H1 (cell line): ENCODE data around the gene DGCR8. TPM values are rescaled to one million over a fixed set of nuclear protein-coding genes. Genes with fewer than 3 reads are reported as not detected.

Experiments
- CTCF ChIA-PET: fragments of 300-600 bp; sonication (Branson Sonifier 250); formaldehyde crosslinking; loops from one replicate; lab custom pipeline; 2021; ENCODE audit not compliant: partially characterized antibody; lab: Charles Lee
- POLR2A ChIA-PET: fragments of 300-600 bp; sonication (Branson Sonifier 250); formaldehyde crosslinking; loops from one replicate; lab custom pipeline; 2021; ENCODE audit warnings: inconsistent platforms; ENCODE audit not compliant: partially characterized antibody; lab: Charles Lee
- DNase-seq, 2 experiments: peaks; one replicate each; pipeline versions ENCODE4 v3.0.0 to v3.0.0-alpha.2; 2010 to 2022; ENCODE audit warnings: low spot score in 2 of 2, low read depth in 1 of 2, mixed read lengths in 1 of 2
- FAIRE-seq: peaks from 2 replicates; lab custom pipeline; 2011; peaks lifted over from hg19 to GRCh38; lab: Jason Lieb, UNC
- H2AFZ ChIP-seq: 2 replicates; pipeline ENCODE4 v1.8.1; 2012; ENCODE audit warnings: low read length, inconsistent platforms
- H2AK5ac ChIP-seq: 2 replicates; pipeline ENCODE4 v1.6.1; 2013; ENCODE audit warnings: low read depth, low read length
- H2BK120ac ChIP-seq: replicated peaks from 2 replicates; pipeline ENCODE3; 2013; ENCODE audit warnings: low read depth, low read length, inconsistent platforms
- H2BK12ac ChIP-seq: 2 replicates; pipeline ENCODE4 v1.6.1; 2013; ENCODE audit warnings: low read depth, low read length
- H2BK15ac ChIP-seq: 2 replicates; pipeline ENCODE4 v1.6.1; 2013; ENCODE audit warnings: low read length
- H2BK20ac ChIP-seq: 2 replicates; pipeline ENCODE4 v1.6.1; 2013; ENCODE audit warnings: low read length
- H2BK5ac ChIP-seq: 2 replicates; pipeline ENCODE4 v1.6.1; 2013; ENCODE audit warnings: low read depth, low read length
- H3K14ac ChIP-seq: 2 replicates; pipeline ENCODE4 v1.6.1; 2013; ENCODE audit warnings: inconsistent platforms; ENCODE audit not compliant: insufficient read length
- H3K18ac ChIP-seq: 2 replicates; pipeline ENCODE4 v1.6.1; 2013; ENCODE audit warnings: low read length; ENCODE audit errors: extremely low read depth
- H3K23ac ChIP-seq: 2 replicates; pipeline ENCODE4 v1.6.1; 2013; ENCODE audit warnings: inconsistent platforms; ENCODE audit not compliant: insufficient read length
- H3K23me2 ChIP-seq: 2 replicates; pipeline ENCODE4 v1.6.1; 2013; ENCODE audit warnings: low read depth, low read length
- H3K27ac ChIP-seq: 2 replicates; pipeline ENCODE4 v1.6.1; 2011; ENCODE audit warnings: low read depth, low read length, inconsistent platforms
- H3K27me3 ChIP-seq, 4 experiments: replicated peaks in 1 of 4; 1 replicate in 1 of 4; 2 replicates in 3 of 4; pipeline versions ENCODE4 v1.6.1 to v1.8.1; 2011 to 2013; ENCODE audit warnings: low read length in 3 of 4, mild to moderate bottlenecking in 3 of 4, inconsistent platforms in 2 of 4, mixed read lengths in 2 of 4, moderate library complexity in 1 of 4; ENCODE audit not compliant: control insufficient read depth in 3 of 4, insufficient read depth in 3 of 4; ENCODE audit errors: extremely low read depth in 1 of 4
- H3K36me3 ChIP-seq, 4 experiments: 2 replicates each; pipeline versions ENCODE4 v1.6.1 to v1.8.1; 2011 to 2013; ENCODE audit warnings: mild to moderate bottlenecking in 4 of 4, low read length in 3 of 4, moderate library complexity in 2 of 4, control low read depth in 1 of 4, inconsistent platforms in 1 of 4; ENCODE audit not compliant: insufficient read depth in 4 of 4, control insufficient read depth in 2 of 4
- H3K4ac ChIP-seq: replicated peaks from 2 replicates; pipeline ENCODE3; 2013; ENCODE audit warnings: low read length, low read depth, mixed read lengths, inconsistent platforms; ENCODE audit not compliant: insufficient read length
- H3K4me1 ChIP-seq, 4 experiments: replicated peaks in 1 of 4; 1 replicate in 1 of 4; 2 replicates in 3 of 4; pipeline versions ENCODE4 v1.6.1 to v1.8.1; 2011 to 2013; ENCODE audit warnings: low read length in 3 of 4, inconsistent platforms in 2 of 4, mixed read lengths in 1 of 4; ENCODE audit not compliant: insufficient read depth in 4 of 4, control insufficient read depth in 3 of 4
- H3K4me2 ChIP-seq, 2 experiments: 2 replicates each; pipeline versions ENCODE4 v1.6.1 to v1.8.1; 2011 to 2013; ENCODE audit warnings: low read depth in 2 of 2, low read length in 2 of 2, control low read depth in 1 of 2, inconsistent platforms in 1 of 2, mild to moderate bottlenecking in 1 of 2; ENCODE audit not compliant: insufficient read depth in 1 of 2
- H3K4me3 ChIP-seq, 4 experiments: fragments of 200-600, 300-600 bp in 1 of 4; sonication (generic), shearing (Covaris generic), sonication (Bioruptor Twin) in 1 of 4; 2 replicates each; pipeline versions ENCODE4 v1.5.1 to v1.8.1; 2011 to 2016; ENCODE audit warnings: low read length in 4 of 4, low read depth in 3 of 4, control low read depth in 2 of 4, inconsistent platforms in 2 of 4, mild to moderate bottlenecking in 2 of 4, mixed read lengths in 1 of 4, moderate library complexity in 1 of 4; ENCODE audit not compliant: insufficient read depth in 2 of 4; ENCODE audit errors: extremely low read depth in 1 of 4
- H3K56ac ChIP-seq: replicated peaks from 2 replicates; pipeline ENCODE3; 2013; ENCODE audit warnings: low read depth, mild to moderate bottlenecking, mixed read lengths, low read length, inconsistent platforms; ENCODE audit not compliant: insufficient read length
- H3K79me1 ChIP-seq: 2 replicates; pipeline ENCODE4 v1.6.1; 2013; ENCODE audit warnings: low read depth, low read length, control low read depth
- H3K79me2 ChIP-seq, 2 experiments: 2 replicates each; pipeline versions ENCODE4 v1.6.1 to v1.8.1; 2012 to 2013; ENCODE audit warnings: low read length in 2 of 2, mild to moderate bottlenecking in 2 of 2, inconsistent platforms in 1 of 2; ENCODE audit not compliant: insufficient read depth in 2 of 2, control insufficient read depth in 1 of 2
- H3K9ac ChIP-seq, 4 experiments: replicated peaks in 1 of 4; 1 replicate in 1 of 4; 2 replicates in 3 of 4; pipeline versions ENCODE4 v1.6.1 to v1.8.1; 2011 to 2013; ENCODE audit warnings: low read depth in 3 of 4, low read length in 3 of 4, control low read depth in 2 of 4, mild to moderate bottlenecking in 2 of 4, moderate library complexity in 2 of 4, inconsistent platforms in 1 of 4; ENCODE audit errors: extremely low read depth in 1 of 4
- H3K9me3 ChIP-seq, 2 experiments: 2 replicates each; pipeline versions ENCODE4 v1.6.1 to v1.8.1; 2012 to 2013; ENCODE audit warnings: mild to moderate bottlenecking in 2 of 2, moderate library complexity in 2 of 2, control low read depth in 1 of 2, inconsistent platforms in 1 of 2, low read depth in 1 of 2, low read length in 1 of 2, mixed read lengths in 1 of 2; ENCODE audit not compliant: insufficient read depth in 2 of 2
- H4K20me1 ChIP-seq, 2 experiments: replicated peaks in 1 of 2; 2 replicates each; pipeline versions ENCODE3 to v1.8.1; 2011 to 2013; ENCODE audit warnings: inconsistent platforms in 2 of 2, low read length in 2 of 2, mild to moderate bottlenecking in 1 of 2; ENCODE audit not compliant: insufficient read depth in 2 of 2, control insufficient read depth in 1 of 2
- H4K5ac ChIP-seq: 2 replicates; pipeline ENCODE4 v1.6.1; 2013; ENCODE audit warnings: low read length, low read depth, mixed read lengths, inconsistent platforms; ENCODE audit not compliant: insufficient read length
- H4K8ac ChIP-seq: 2 replicates; pipeline ENCODE4 v1.8.0; 2013; ENCODE audit warnings: mild to moderate bottlenecking, moderate library complexity, low read length, inconsistent platforms; ENCODE audit not compliant: insufficient read depth; ENCODE audit errors: extremely low read depth
- H4K91ac ChIP-seq: replicated peaks from 2 replicates; pipeline ENCODE3; 2013; ENCODE audit warnings: low read length, mixed read lengths, inconsistent platforms; ENCODE audit not compliant: insufficient read length
- SP4 ChIP-seq: IDR thresholded peaks from 2 replicates; pipeline ENCODE4 v1.6.1; 2012; ENCODE audit warnings: low read length, inconsistent platforms
- TCF12 ChIP-seq: IDR thresholded peaks from 2 replicates; pipeline ENCODE4 v1.6.1; 2011; ENCODE audit warnings: low read depth, mild to moderate bottlenecking, low read length
- YY1 ChIP-seq: IDR thresholded peaks from 2 replicates; pipeline ENCODE4 v1.6.1; 2011; ENCODE audit warnings: low read depth, mild to moderate bottlenecking, low read length
- WGBS, 2 experiments: shearing (Covaris generic) in 1 of 2; methylation state at CpG; one replicate each; pipeline versions ENCODE4 v1.1.6 to v1.1.7; 2013 to 2015; ENCODE audit warnings: low lambda C conversion rate in 2 of 2, mixed read lengths in 2 of 2, inconsistent platforms in 1 of 2, low coverage in 1 of 2, missing lambda C conversion rate in 1 of 2; ENCODE audit not compliant: insufficient replicate concordance in 2 of 2, insufficient coverage in 1 of 2, insufficient read length in 1 of 2; ENCODE audit errors: extremely low coverage in 1 of 2, missing lambda C conversion rate in 1 of 2; 5-methylcytosine and 5-hydroxymethylcytosine counted together
- polyA plus RNA-seq, 7 experiments: library from polyadenylated mRNA; depleted of rRNA in 3 of 7; stranded (reverse) in 5 of 7; unstranded in 2 of 7; fragments of >200 nt in 5 of 7; fragments of 200-250 nt in 2 of 7; gene quantifications; 1 replicate in 5 of 7; 2 replicates in 1 of 7; 4 replicates in 1 of 7; pipeline versions ENCODE4 v1.2.1 to v1.2.3, GENCODE V29; 2011 to 2013; ENCODE audit warnings: missing spikeins in 2 of 7, mixed read lengths in 2 of 7
- total RNA-seq: library from RNA; stranded (reverse); fragmentation: NEBNext Ultra II Directional; extraction: Animal tissue kit (Norgen Biotek cat#: 25700); gene quantifications from 2 replicates; pipeline ENCODE4 v1.2.1, GENCODE V29; 2021

DGCR8 gene
- total and polyA plus RNA-seq, 2 of the 8 experiments (the other 6 are each of a cell fraction or from before 2014, with no cell fraction given): 23.7 to 43.7 TPM

GRCh38 chr22:20061481-20061861, 18.6 kb upstream of the DGCR8 start:
- H3K4ac ChIP-seq: no peak overlapping the region
- H3K18ac ChIP-seq: no peak overlapping the region
- no peak overlapping the region for H2AFZ ChIP-seq
- DNase-seq: no peak
- no peaks in the 10 kb centered on the region for H3K4me1 ChIP-seq
- no peak overlapping the region for H3K9ac ChIP-seq
- no peak overlapping the region for H4K5ac ChIP-seq
- no peak overlapping the region for H2BK120ac ChIP-seq
- WGBS, 2 experiments: 89% methylated on average over 11 of the region's 11 CpGs; no CpG with 5 or more reads in 1 of the 2 experiments
- H2AK5ac ChIP-seq: no peak overlapping the region
- H3K79me1 ChIP-seq: no peaks in the 10 kb centered on the region
- no peak overlapping the region for H3K14ac ChIP-seq
- peaks cover 0 to 9% of the 10 kb centered on the region in 2 experiments for H4K20me1 ChIP-seq
- H3K56ac ChIP-seq: no peak overlapping the region
- TF ChIP-seq TCF12 (no peak), YY1 (no peak), SP4 (no peak)
- ChIA-PET CTCF (interaction anchor here (0.9 to 2.0 kb wide), 10 partner anchors 10 to 113 kb away, joined by 3 to 9 read pairs (median 4); no protein-coding TSS in a partner anchor), POLR2A (no interaction called here)
- no peaks in the 10 kb centered on the region for H3K9me3 ChIP-seq
- H3K4me2 ChIP-seq: no peak overlapping the region
- no peak overlapping the region for H4K8ac ChIP-seq
- H2BK5ac ChIP-seq: no peak overlapping the region
- no peaks in the 10 kb centered on the region for H3K27me3 ChIP-seq
- H3K23ac ChIP-seq: no peak overlapping the region
- 0 out of 2 replicates have a peak, but pooled peaks cover 2% of the 10 kb centered on the region for H3K23me2 ChIP-seq
- no peak overlapping the region for H3K4me3 ChIP-seq
- H2BK15ac ChIP-seq: no peak overlapping the region
- H4K91ac ChIP-seq: no peak overlapping the region
- H3K27ac ChIP-seq: no peak overlapping the region
- H2BK12ac ChIP-seq: no peak overlapping the region
- no peaks in the 10 kb centered on the region for H3K79me2 ChIP-seq
- no peaks in the 10 kb centered on the region for H3K36me3 ChIP-seq
- FAIRE-seq: no peak
- H2BK20ac ChIP-seq: no peak overlapping the region
